Esophagus squamous epithelium (tissue), 4 donors: ENCODE results near the gene PSMG4.

Experiments used
- POLR2A ChIP-seq, 4 donors: fragments of 450-650 bp; IDR thresholded peaks; one replicate each; pipeline ENCODE4 v1.6.1; 2017; ENCODE audit warnings: antibody characterized with exemption in 4 of 4, mild to moderate bottlenecking in 4 of 4, moderate library complexity in 3 of 4
- TF ChIP-seq, protein P1 (sequence below), 6 experiments: fragments of 450-650 bp in 4 of 6; fragments of 200-600 bp in 2 of 6; sonication (generic) in 2 of 6; IDR thresholded peaks; one replicate each; pipeline ENCODE4 v1.5.1; 2016 to 2019; ENCODE audit warnings: antibody characterized with exemption in 6 of 6, mild to moderate bottlenecking in 4 of 6, moderate library complexity in 4 of 6

DNA sequence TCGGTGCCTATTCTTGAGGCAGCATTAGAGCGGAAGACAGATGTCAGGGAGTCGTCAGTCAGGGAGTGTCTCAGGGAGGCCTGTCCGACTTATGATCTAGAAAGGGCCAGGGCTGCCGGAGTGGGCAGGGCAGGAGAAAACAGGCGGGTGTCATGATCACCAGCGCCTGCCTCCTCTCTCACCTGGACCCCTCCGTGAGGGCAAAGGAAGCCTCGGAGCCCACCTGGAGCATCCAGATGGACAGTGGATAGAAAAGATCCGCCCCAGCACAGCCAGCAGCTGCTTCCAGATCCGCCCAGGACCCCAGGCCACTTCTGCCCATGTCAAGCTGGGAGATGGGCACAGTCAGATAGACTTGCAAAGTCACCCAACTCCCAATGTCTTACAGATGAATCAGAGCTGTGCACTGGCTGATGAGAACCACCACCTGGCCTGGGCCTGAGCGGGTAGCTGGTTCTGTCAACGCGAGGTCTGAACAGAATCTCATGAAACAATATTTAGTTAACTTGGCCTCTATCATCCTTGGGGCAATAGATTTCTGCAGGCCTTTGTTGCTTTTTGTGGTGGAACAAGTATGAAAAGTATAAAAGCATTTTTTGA lies 22.2 kb downstream of the PSMG4 start:
- no peak for TF ChIP-seq POLR2A (IDR thresholded peaks at IDR 0.05)
- TF ChIP-seq, protein P1, sequence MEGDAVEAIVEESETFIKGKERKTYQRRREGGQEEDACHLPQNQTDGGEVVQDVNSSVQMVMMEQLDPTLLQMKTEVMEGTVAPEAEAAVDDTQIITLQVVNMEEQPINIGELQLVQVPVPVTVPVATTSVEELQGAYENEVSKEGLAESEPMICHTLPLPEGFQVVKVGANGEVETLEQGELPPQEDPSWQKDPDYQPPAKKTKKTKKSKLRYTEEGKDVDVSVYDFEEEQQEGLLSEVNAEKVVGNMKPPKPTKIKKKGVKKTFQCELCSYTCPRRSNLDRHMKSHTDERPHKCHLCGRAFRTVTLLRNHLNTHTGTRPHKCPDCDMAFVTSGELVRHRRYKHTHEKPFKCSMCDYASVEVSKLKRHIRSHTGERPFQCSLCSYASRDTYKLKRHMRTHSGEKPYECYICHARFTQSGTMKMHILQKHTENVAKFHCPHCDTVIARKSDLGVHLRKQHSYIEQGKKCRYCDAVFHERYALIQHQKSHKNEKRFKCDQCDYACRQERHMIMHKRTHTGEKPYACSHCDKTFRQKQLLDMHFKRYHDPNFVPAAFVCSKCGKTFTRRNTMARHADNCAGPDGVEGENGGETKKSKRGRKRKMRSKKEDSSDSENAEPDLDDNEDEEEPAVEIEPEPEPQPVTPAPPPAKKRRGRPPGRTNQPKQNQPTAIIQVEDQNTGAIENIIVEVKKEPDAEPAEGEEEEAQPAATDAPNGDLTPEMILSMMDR (IDR thresholded peaks at IDR 0.05), result no peak
